NCI-H146 (cell line): ENCODE measurements around the gene ATP10A.

ENCODE experiments used
- DNase-seq: peaks from one replicate; lab custom pipeline; 2025; lab: John Stamatoyannopoulos, UW

ATP10A gene

GRCh38 chr15:25679492-25679891 lies 183.6 kb downstream of the ATP10A start:
- no peak for DNase-seq

DNA sequence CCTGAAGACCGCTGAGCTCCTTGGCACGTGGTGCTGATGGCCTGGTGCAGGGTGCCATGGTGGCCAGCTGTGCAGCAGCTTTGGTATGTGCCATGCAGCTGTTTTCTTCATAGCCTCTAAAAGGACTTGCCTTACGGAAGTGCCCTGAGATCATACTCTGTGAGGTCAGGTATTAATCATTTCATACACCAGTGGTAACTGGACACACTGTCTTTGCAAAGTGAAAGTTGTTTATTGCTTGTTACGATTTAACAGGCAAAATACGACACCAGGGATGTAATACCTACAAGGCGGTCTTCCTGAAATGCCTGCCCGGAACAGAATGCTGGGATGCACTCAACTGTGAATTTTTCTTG lies 184.6 kb downstream of the ATP10A start:
- DNase-seq: no peak

GRCh38 chr15:25677719-25678499 lies 185.2 kb downstream of the ATP10A start:
- no peak for DNase-seq

- DNase-seq: no peak
Measured at GRCh38 chr15:25676070-25676469, 187.1 kb downstream of the ATP10A start.

DNA sequence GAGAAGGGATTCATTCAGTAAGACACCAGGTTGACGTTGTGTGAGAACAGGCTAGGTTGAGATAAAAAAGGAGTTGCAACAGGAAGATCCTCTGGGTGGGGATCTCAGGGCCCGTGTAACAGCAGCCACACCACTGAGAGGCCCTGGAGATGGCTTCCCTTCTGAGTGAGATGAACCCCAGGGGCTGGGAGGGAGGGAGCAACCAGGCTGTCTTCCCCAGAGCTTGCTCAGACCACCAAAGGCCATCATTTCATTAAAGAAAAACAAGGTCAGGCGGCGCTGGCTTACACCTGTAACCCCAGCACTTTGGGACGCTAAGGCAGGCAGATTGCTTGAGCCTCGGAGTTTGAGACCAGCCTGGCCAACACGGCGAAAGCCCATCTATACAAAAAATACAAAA lies 187.7 kb downstream of the ATP10A start:
- no peak for DNase-seq

DNA sequence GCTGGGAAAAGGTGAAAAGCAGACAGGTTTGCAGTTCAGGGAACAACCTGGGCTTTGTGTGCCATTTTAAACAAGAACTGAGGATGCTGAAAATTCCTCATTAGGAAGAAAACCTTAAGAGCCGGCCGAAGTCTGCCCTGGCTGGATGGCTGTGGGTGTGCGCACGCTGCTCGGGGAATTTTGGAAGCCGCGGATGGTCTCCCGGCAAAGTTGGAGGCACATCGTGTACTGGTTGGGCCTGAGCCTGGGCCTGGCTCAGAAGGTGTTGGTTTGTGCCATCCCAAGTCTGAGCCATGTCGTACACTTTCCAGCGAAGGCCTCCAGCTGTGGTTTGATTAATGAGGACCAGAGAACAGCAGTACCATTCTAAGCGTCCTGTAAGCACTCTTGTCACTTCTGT lies 188.2 kb downstream of the ATP10A start:
- no peak for DNase-seq

- no peak for DNase-seq
Measured at GRCh38 chr15:25673972-25674371, 189.2 kb downstream of the ATP10A start.

DNA sequence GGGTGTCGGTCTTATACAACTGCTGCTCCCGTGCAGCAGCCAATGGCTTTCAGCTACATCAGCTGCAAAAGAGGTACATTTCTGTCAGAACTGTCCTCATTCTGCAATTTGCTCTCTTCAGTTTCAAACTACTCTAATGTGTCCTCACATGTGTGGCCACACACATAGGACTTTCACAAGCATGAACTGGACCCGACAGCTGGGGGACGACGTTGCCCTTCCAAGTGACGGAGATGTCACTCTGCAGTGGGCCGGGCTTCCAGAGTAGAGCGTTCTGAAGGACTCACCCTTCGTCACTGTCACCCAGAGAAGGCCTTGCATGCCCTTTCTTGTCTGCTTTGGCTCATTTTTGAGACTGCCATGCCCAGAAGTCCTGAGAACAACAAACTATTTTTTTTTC lies 189.8 kb downstream of the ATP10A start:
- no peak for DNase-seq

DNA sequence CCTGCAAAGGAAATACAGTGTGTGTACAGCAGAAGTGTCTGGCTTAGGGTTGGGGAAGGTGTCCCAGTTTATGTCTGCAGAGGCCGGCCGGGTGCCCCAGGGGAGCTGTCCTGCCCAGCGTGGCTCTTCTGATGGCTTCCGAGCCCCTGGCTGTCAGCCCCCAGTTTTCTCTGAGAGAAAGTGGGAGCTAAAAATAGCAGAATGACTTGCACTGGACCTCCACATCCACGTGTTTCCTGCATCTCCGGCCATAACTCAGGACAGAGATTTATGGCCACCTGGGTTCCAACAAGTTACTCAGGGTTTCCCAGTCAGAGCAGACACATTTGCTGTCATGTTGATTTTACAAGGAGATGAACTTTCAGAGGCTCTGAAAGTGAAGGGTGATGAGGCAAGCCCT lies 192.0 kb downstream of the ATP10A start:
- no peak for DNase-seq

DNA sequence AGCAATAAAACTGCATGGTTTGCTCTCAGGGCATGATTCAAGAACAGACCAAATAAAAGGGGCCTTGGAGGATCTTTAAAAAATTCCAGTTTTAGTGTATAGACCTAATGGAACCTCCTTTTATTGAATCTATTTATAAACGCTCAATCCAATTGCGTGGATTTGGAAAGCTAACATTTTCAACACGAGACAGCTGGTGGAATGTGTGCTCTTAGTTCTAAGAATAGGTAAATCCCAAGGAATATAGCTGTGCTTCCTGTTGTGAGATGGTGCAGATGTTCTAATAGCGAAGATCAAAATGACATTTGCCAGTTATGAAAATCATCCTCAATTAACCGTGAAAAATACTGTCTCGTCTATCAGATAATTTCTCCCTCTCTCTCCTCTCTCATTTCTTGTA lies 192.5 kb downstream of the ATP10A start:
- DNase-seq: no peak

GRCh38 chr15:25670025-25670554 lies 193.0 kb downstream of the ATP10A start:
- no peak for DNase-seq

DNA sequence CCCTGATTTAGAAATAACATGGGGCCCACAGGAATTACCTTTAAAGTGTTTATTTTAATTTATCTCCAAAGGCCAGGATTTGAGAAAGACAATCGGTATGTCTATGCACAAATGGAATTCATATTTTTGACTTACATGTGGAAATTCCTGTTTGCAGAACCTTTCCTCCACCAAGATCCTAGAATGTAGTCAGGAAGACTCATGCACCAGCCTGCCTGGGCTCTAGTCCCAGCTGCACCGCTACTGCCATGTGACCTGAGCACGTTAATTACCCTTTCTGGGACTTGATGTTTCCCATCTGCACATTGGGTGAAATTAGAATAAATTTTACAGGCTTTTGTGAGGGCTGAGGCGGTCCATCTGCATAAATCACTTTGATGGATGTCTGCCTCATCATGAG lies 194.2 kb downstream of the ATP10A start:
- DNase-seq: no peak

DNA sequence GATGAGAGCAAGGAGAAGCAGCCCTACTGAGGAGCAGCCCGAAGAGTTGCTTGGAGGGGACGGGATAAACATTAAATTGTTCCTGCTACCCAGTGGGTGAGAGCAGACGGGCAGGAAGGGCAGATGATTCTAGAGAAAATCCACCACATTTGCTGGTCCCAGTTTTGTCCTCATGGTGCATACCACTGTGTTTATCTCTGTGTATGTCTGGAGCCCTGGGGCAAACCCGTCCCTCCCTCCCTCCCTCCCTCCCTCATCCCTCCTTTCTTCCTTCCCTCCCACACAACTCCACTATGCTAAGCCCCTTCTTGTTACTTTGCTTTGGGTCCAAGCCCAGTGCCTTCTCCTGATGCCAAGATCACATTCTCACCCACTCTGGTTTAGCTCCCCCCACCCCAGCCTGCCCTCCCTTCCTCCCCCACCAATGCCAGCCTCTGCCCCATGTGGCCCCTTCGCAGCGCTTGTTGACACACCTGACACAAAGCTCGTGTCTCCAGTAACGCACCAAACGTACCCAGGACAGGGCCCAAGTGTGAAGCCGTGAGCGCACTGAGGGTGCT lies 194.8 kb downstream of the ATP10A start:
- no peak for DNase-seq

DNA sequence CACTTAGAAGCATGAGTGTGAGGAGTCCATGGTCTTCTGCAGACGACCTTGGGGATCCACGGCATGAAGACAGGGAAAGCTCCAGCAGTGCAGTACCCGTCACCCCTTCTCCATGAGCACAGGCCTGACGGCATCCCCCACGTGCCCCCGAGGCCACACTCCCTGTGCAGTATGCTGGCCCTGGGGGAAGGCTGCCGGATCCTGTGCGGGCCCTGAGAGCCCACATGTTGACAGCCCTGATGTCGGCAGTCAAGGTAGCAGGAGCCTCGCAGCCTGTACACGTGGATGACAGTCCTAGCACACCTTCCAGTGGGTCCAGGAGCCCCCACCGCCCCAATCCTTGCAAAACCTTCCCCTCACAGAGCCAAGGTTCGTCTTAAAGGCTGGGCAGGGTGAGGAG lies 195.3 kb downstream of the ATP10A start:
- no peak for DNase-seq

DNA sequence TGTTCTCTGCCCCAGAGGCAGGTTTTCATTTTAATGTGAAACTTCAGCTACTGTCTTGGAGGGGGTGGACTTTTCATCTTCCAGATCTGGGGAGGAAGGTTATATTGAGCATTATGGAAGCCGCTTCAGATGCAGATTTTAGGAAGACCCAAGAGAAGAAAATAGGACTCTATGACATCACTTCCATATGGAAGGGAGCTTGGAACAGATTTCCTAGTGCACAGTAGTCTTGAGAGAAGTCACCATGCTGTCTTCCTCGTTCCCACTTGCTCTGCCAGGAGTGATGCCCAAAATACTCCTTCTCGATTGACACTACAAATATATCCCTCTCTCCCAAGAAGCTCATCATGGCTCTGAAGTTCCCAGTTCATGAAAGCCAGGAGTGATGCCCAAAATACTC lies 197.2 kb downstream of the ATP10A start:
- no peak for DNase-seq

- DNase-seq: no peak
Measured at GRCh38 chr15:25664761-25665160, 198.4 kb downstream of the ATP10A start.

- no peak for DNase-seq
Measured at GRCh38 chr15:25663515-25663914, 199.6 kb downstream of the ATP10A start.

- DNase-seq: no peak
Measured at GRCh38 chr15:25661898-25662297, 201.2 kb downstream of the ATP10A start.

- no peak for DNase-seq
Measured at GRCh38 chr15:25659251-25659650, 203.9 kb downstream of the ATP10A start.

- DNase-seq: no peak
Measured at GRCh38 chr15:25658560-25658959, 204.6 kb downstream of the ATP10A start.

GRCh38 chr15:25655207-25655948 lies 207.7 kb downstream of the ATP10A start:
- DNase-seq: no peak

DNA sequence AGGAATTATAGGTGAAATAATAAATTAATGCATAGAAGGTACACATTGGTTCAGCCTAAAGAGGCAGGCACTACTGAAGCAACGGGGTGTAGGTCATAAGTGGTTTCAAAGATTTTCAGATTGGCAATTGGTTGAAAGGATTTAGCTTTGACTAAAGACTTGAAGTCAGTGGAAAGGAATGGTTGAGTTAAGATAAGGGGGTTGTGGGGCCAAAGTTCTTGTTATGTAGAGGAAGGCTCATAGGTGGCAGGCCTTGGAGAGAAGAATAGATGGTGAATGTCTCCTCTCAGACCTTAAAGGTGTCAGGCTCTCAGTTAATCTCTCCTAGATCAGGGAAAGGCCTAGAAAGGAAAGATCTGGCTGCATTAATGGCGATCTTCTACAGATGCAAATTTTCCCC lies 209.8 kb downstream of the ATP10A start:
- DNase-seq: no peak

DNA sequence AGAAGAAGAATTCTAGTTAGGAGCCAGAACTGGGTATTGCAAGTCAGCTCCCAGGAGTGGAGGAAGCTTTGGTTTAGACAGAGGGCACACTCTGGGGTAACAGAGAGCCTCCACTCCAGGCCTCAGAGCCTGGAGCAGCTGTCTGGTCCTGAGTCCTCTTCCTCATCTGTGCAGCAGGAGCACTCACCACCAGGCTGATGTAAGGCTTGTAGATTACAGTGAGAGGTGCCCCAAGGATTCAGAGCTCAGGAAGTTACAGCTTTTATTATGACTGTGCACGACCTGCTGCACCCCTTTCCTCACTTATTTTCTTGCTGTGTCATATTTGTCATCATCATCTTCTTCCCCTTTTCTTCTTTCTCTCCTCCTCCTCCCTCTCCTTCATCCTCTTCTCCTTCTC lies 210.4 kb downstream of the ATP10A start:
- no peak for DNase-seq
